Ectodermal cell (in vitro differentiated cells): ENCODE measurements around the gene MTURN.

Experiments used
- H3K27ac ChIP-seq: 2 replicates; pipeline ENCODE4 v1.7.0; 2013; ENCODE audit warnings: mild to moderate bottlenecking, low read depth, low read length; ENCODE audit not compliant: insufficient read depth, poor library complexity, severe bottlenecking
- H3K27me3 ChIP-seq: 2 replicates; pipeline ENCODE4 v1.7.0; 2013; ENCODE audit warnings: mild to moderate bottlenecking, low read length; ENCODE audit not compliant: insufficient read depth, control insufficient read depth, poor library complexity, severe bottlenecking
- H3K36me3 ChIP-seq: one replicate; pipeline ENCODE4 v1.7.0; 2013; ENCODE audit warnings: low read length; ENCODE audit not compliant: control insufficient read depth, insufficient read depth
- H3K4me1 ChIP-seq: one replicate; pipeline ENCODE4 v1.7.0; 2013; ENCODE audit warnings: low read length; ENCODE audit not compliant: control insufficient read depth, insufficient read depth
- H3K4me3 ChIP-seq: 2 replicates; pipeline ENCODE4 v1.7.0; 2013; ENCODE audit warnings: low read depth, low read length, control low read depth; ENCODE audit not compliant: insufficient read depth
- H3K9me3 ChIP-seq: 2 replicates; pipeline ENCODE4 v1.7.0; 2013; ENCODE audit warnings: mild to moderate bottlenecking, low read length, moderate library complexity; ENCODE audit not compliant: control insufficient read depth
- WGBS, 2 experiments: methylation state at CpG; one replicate each; pipeline ENCODE4 v1.1.7; 2013; ENCODE audit warnings: missing lambda C conversion rate in 2 of 2; 5-methylcytosine and 5-hydroxymethylcytosine counted together

Gene MTURN

GRCh38 chr7:30146127-30146612, 11.4 kb downstream of the MTURN start:
- no peak overlapping the region for H3K4me3 ChIP-seq
- H3K27ac ChIP-seq: no peak overlapping the region
- H3K27me3 ChIP-seq: no peaks in the 10 kb centered on the region
- H3K4me1 ChIP-seq: peaks cover 9% of the 10 kb centered on the region
- 71 to 76% methylated on average over 13 of the region's 13 CpGs for WGBS, 2 experiments
- H3K9me3 ChIP-seq: no peaks in the 10 kb centered on the region
- H3K36me3 ChIP-seq: no peaks in the 10 kb centered on the region

- H3K4me3 ChIP-seq: no peak overlapping the region
- no peaks in the 10 kb centered on the region for H3K9me3 ChIP-seq
- H3K27me3 ChIP-seq: no peaks in the 10 kb centered on the region
- no peak overlapping the region for H3K27ac ChIP-seq
- H3K36me3 ChIP-seq: no peaks in the 10 kb centered on the region
- WGBS, 2 experiments: 73 to 79% methylated on average over 4 of the region's 4 CpGs
- peaks cover 9% of the 10 kb centered on the region for H3K4me1 ChIP-seq
Observed at GRCh38 chr7:30147223-30147622, 12.4 kb downstream of the MTURN start.

- Histone ChIP-seq H3K9me3 (no peaks in the 10 kb centered on the region), H3K36me3 (no peaks in the 10 kb centered on the region), H3K27me3 (no peaks in the 10 kb centered on the region), H3K4me1 (peaks cover 9% of the 10 kb centered on the region), H3K27ac (no peak overlapping the region), H3K4me3 (no peak overlapping the region)
- 91 to 95% methylated on average over 2 of the region's 2 CpGs for WGBS, 2 experiments
Observed at GRCh38 chr7:30147785-30148184, 13.0 kb downstream of the MTURN start.

DNA sequence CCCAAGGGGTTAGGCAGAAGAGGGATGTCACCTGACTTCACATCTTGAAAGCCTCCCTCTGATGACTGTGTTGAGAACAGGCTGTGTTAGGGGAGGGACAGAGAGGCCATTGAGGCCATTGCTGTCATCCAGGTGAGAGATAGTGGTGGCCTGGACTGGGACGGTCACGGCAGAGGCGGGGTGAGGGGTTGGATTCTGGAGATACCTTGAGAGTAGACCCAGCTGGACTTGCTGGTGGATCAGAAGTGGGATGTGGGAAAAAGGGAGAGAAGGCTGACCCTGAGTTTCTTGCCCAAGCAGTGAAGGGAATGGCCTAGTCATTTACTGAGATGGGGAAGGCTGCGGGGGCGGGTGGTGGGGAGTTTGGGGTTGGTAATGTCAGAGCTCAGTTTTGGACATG, 13.6 kb downstream of the MTURN start:
- 95% methylated on average over 5 of the region's 5 CpGs for WGBS, 2 experiments
- H3K36me3 ChIP-seq: no peaks in the 10 kb centered on the region
- no peak overlapping the region for H3K4me3 ChIP-seq
- peaks cover 9% of the 10 kb centered on the region for H3K4me1 ChIP-seq
- H3K27ac ChIP-seq: no peak overlapping the region
- H3K9me3 ChIP-seq: no peaks in the 10 kb centered on the region
- H3K27me3 ChIP-seq: no peaks in the 10 kb centered on the region

- H3K36me3 ChIP-seq: no peaks in the 10 kb centered on the region
Observed at GRCh38 chr7:30148951-30149459, 14.2 kb downstream of the MTURN start.

DNA sequence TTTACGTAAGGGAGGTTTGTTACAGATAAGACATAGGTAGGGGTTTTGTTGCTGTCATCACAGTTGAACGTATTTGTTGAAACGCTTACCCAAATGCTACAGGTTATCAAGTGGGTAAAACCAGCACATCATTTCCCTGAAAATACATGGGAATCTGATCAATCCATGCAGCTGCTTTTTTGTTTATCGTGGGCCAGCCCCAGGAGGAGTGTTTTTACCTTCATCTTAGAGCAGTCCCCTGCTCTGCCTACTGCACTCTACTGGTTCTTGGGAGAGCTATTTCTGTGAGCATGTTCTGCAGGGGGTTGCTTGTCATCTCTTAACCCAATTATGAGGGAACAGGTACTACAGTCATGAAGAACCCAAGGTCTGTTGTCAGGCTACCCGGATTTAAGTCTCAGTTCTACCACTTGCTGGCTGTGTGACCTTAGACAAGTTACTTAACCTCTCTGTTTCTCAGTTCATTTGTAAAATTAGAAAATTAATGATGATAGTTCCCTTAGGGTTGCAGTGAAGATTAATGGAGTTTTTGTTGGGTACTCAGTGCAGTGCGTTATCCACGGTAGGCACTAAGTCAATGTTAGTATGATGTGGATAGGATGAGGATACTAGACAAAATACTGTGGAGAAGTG, 15.0 kb downstream of the MTURN start:
- H3K4me1 ChIP-seq: peaks cover 9% of the 10 kb centered on the region
- no peaks in the 10 kb centered on the region for H3K27me3 ChIP-seq
- H3K36me3 ChIP-seq: no peaks in the 10 kb centered on the region
- no peak overlapping the region for H3K27ac ChIP-seq
- 93 to 96% methylated on average over 7 of the region's 7 CpGs for WGBS, 2 experiments
- H3K4me3 ChIP-seq: no peak overlapping the region
- H3K9me3 ChIP-seq: no peaks in the 10 kb centered on the region

More at GRCh38 chr7:30148951-30149459, 14.2 kb downstream of the MTURN start:
- Histone ChIP-seq H3K9me3 (no peaks in the 10 kb centered on the region), H3K4me3 (no peak overlapping the region), H3K4me1 (peaks cover 9% of the 10 kb centered on the region), H3K27ac (no peak overlapping the region), H3K27me3 (no peaks in the 10 kb centered on the region)
- 79 to 82% methylated on average over 13 of the region's 13 CpGs for whole genome bisulfite sequencing, 2 experiments

- H3K27ac ChIP-seq: no peak overlapping the region
- H3K4me1 ChIP-seq: peaks cover 8% of the 10 kb centered on the region
- H3K9me3 ChIP-seq: no peaks in the 10 kb centered on the region
- H3K4me3 ChIP-seq: no peak overlapping the region
- 94 to 95% methylated on average over 7 of the region's 7 CpGs for WGBS, 2 experiments
- H3K36me3 ChIP-seq: no peaks in the 10 kb centered on the region
- no peaks in the 10 kb centered on the region for H3K27me3 ChIP-seq
Observed at GRCh38 chr7:30150711-30151110, 15.9 kb downstream of the MTURN start.

DNA sequence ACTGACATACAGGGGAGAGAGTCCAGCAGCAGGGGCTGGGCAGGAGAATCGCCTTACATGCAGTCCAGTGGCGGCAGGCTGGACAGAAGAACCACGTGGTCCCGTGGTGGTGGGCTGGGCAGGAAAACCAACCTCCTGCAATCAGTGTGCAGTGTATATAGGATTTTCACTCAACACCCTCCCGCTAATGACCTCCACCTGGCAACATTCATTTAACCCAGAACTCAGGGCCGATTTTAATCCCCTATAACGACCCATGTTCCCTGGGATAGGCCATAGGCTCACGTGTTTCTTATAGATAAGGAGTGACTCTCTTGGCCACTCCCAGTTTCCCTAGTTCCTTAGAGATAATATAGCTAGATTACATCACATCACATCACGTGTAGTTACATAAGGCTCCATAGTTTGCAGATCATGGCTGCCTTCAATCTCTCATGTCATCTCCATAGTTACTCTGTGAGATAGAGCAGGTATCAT, 19.4 kb downstream of the MTURN start:
- Histone ChIP-seq H3K27me3 (no peaks in the 10 kb centered on the region), H3K4me3 (no peak overlapping the region), H3K9me3 (no peaks in the 10 kb centered on the region), H3K4me1 (no peaks in the 10 kb centered on the region), H3K27ac (no peak overlapping the region), H3K36me3 (no peaks in the 10 kb centered on the region)
- 88 to 89% methylated on average over 9 of the region's 9 CpGs for WGBS, 2 experiments

GRCh38 chr7:30155481-30155880, 20.7 kb downstream of the MTURN start:
- no peak overlapping the region for H3K27ac ChIP-seq
- H3K9me3 ChIP-seq: no peaks in the 10 kb centered on the region
- H3K4me3 ChIP-seq: no peak overlapping the region
- H3K36me3 ChIP-seq: no peaks in the 10 kb centered on the region
- 85 to 91% methylated on average over 8 of the region's 8 CpGs for WGBS, 2 experiments
- no peaks in the 10 kb centered on the region for H3K4me1 ChIP-seq
- H3K27me3 ChIP-seq: no peaks in the 10 kb centered on the region

DNA sequence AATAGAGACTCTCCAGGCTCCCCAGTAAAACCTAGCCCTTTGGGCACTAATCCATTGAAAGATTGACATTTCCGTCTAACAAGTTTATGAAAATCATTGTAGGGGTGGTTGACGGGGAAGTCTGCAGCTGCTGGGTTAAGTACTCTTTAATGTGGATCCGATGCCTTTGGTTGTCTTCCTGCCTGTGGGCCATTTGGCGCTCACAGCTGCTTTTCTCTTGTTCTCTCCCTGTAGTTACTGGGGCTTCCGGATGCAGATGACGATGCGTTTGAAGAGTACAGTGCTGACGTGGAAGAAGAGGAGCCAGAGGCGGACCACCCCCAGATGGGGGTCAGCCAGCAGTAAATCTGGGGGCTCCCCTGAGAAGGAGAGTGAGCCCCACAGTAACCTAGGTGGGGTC, 22.4 kb downstream of the MTURN start:
- Histone ChIP-seq H3K27me3 (no peaks in the 10 kb centered on the region), H3K4me1 (peaks cover 10% of the 10 kb centered on the region), H3K9me3 (no peaks in the 10 kb centered on the region), H3K36me3 (no peaks in the 10 kb centered on the region), H3K27ac (no peak overlapping the region), H3K4me3 (no peak overlapping the region)
- WGBS, 2 experiments: 80 to 83% methylated on average over 9 of the region's 9 CpGs
